Endothelial cell of umbilical vein (primary cell): ENCODE measurements around the gene EML6. TPM values are rescaled to one million over a fixed set of nuclear protein-coding genes. Genes with fewer than 3 reads are reported as not detected.

Experiments used
- BruUV-seq: library from RNA; stranded (reverse); fragments of 400-500 nt; replicated peaks from 2 replicates; lab custom pipeline; 2021; lab: Mats Ljungman, UMichigan
- CTCF ChIA-PET: fragments of 300-600, 350-600 bp; sonication (Branson Sonifier 250); formaldehyde crosslinking; loops from one replicate; lab custom pipeline; 2021; ENCODE audit warnings: antibody characterized with exemption, inconsistent platforms; lab: Charles Lee
- POLR2A ChIA-PET: fragments of 300-600, 350-600 bp; sonication (Branson Sonifier 250); formaldehyde crosslinking; loops from one replicate; lab custom pipeline; 2021; ENCODE audit warnings: antibody characterized with exemption, inconsistent platforms; lab: Charles Lee
- DNase-seq: peaks from one replicate; pipeline ENCODE4 v3.0.0-alpha.2; 2011; ENCODE audit warnings: low read depth, low spot score
- FAIRE-seq: peaks from 2 replicates; lab custom pipeline; 2011; peaks lifted over from hg19 to GRCh38; lab: Jason Lieb, UNC
- H2AFZ ChIP-seq: 2 replicates; pipeline ENCODE4 v1.6.0; 2012; ENCODE audit warnings: low read depth, low read length, control low read depth, inconsistent platforms
- H3K27ac ChIP-seq: 2 replicates; pipeline ENCODE4 v1.5.1; 2011; ENCODE audit warnings: low read depth, mild to moderate bottlenecking, control low read depth, low read length, moderate library complexity; ENCODE audit not compliant: insufficient read depth
- H3K27me3 ChIP-seq, 2 experiments: 2 replicates each; pipeline versions ENCODE4 v1.6.0 to v1.6.1; 2011; ENCODE audit warnings: low read length in 2 of 2, mixed read lengths in 1 of 2; ENCODE audit not compliant: control insufficient read depth in 2 of 2, insufficient read depth in 2 of 2
- H3K36me3 ChIP-seq, 2 experiments: 2 replicates in 1 of 2; 3 replicates in 1 of 2; pipeline ENCODE4 v1.5.1; 2011; ENCODE audit warnings: low read length in 2 of 2, mild to moderate bottlenecking in 1 of 2, moderate library complexity in 1 of 2; ENCODE audit not compliant: control insufficient read depth in 2 of 2, insufficient read depth in 2 of 2; ENCODE audit errors: extremely low read depth in 1 of 2
- H3K4me1 ChIP-seq: 3 replicates; pipeline ENCODE4 v1.5.1; 2011; ENCODE audit warnings: mild to moderate bottlenecking, low read length; ENCODE audit not compliant: control insufficient read depth, insufficient read depth; ENCODE audit errors: extremely low read depth
- H3K4me2 ChIP-seq: 2 replicates; pipeline ENCODE4 v1.6.1; 2011; ENCODE audit warnings: low read length, control low read depth, mixed read lengths; ENCODE audit not compliant: insufficient read depth
- H3K4me3 ChIP-seq, 3 experiments: fragments of 200-600 bp in 1 of 3; sonication (generic), shearing (Covaris generic) in 1 of 3; replicated peaks in 1 of 3; 2 replicates each; pipeline ENCODE4 v1.5.1; 2011 to 2016; ENCODE audit warnings: control low read depth in 3 of 3, low read length in 3 of 3, mild to moderate bottlenecking in 2 of 3, inconsistent platforms in 1 of 3, low read depth in 1 of 3, moderate library complexity in 1 of 3; ENCODE audit not compliant: insufficient read depth in 1 of 3
- H3K79me2 ChIP-seq: 2 replicates; pipeline ENCODE4 v1.6.0; 2012; ENCODE audit warnings: low read length, inconsistent platforms; ENCODE audit not compliant: control insufficient read depth, insufficient read depth
- H3K9ac ChIP-seq: replicated peaks from 2 replicates; pipeline ENCODE3; 2011; ENCODE audit warnings: low read length, control low read depth; ENCODE audit not compliant: insufficient read depth; ENCODE audit errors: extremely low read depth
- H3K9me1 ChIP-seq: replicated peaks from 3 replicates; pipeline ENCODE4 v1.6.0; 2011; ENCODE audit warnings: mild to moderate bottlenecking, low read length; ENCODE audit not compliant: control insufficient read depth, insufficient read depth; ENCODE audit errors: extremely low read depth
- H3K9me3 ChIP-seq: replicated peaks from 2 replicates; pipeline ENCODE4 v1.5.1; 2012; ENCODE audit warnings: low read length, inconsistent platforms; ENCODE audit not compliant: control insufficient read depth, insufficient read depth
- H4K20me1 ChIP-seq: replicated peaks from 2 replicates; pipeline ENCODE3; 2011; ENCODE audit warnings: mild to moderate bottlenecking, low read length; ENCODE audit not compliant: control insufficient read depth, insufficient read depth; ENCODE audit errors: extremely low read depth
- CTCF ChIP-seq, 2 donors: IDR thresholded peaks; 1 replicate in 1 of 2; 2 replicates in 1 of 2; pipeline ENCODE4 v1.5.1; 2011; ENCODE audit warnings: low read length in 2 of 2, mild to moderate bottlenecking in 2 of 2, moderate library complexity in 2 of 2, control low read depth in 1 of 2, inconsistent platforms in 1 of 2, low read depth in 1 of 2; ENCODE audit not compliant: insufficient read depth in 1 of 2; ENCODE audit errors: extremely low read depth in 1 of 2
- EZH2 ChIP-seq: IDR thresholded peaks from 2 replicates; pipeline ENCODE4 v1.6.1; 2012; ENCODE audit warnings: borderline replicate concordance, low read depth, mild to moderate bottlenecking, moderate library complexity, low read length, inconsistent platforms; ENCODE audit not compliant: severe bottlenecking
- FOS ChIP-seq: IDR thresholded peaks from 2 replicates; pipeline ENCODE4 v1.6.1; 2011; ENCODE audit warnings: mild to moderate bottlenecking, low read length, moderate library complexity, borderline replicate concordance; ENCODE audit not compliant: insufficient read depth
- GATA2 ChIP-seq: IDR thresholded peaks from 2 replicates; pipeline ENCODE4 v1.7.0; 2011; ENCODE audit warnings: low read depth, mild to moderate bottlenecking, moderate library complexity, mixed read lengths, low read length; ENCODE audit not compliant: insufficient read length, insufficient read depth
- JUN ChIP-seq: IDR thresholded peaks from 2 replicates; pipeline ENCODE4 v1.6.1; 2011; ENCODE audit warnings: borderline replicate concordance, low read depth; ENCODE audit not compliant: insufficient read length, insufficient read depth
- MAX ChIP-seq: IDR thresholded peaks from 2 replicates; pipeline ENCODE4 v1.6.1; 2011; ENCODE audit not compliant: insufficient read depth, insufficient read length
- MYC ChIP-seq: IDR thresholded peaks from one replicate; pipeline ENCODE4 v1.6.1; 2011; ENCODE audit warnings: mild to moderate bottlenecking, low read depth, low read length
- POLR2A ChIP-seq: IDR thresholded peaks from 2 replicates; pipeline ENCODE4 v1.6.1; 2012; ENCODE audit warnings: low read depth, mild to moderate bottlenecking, control low read depth, low read length
- POLR2AphosphoS5 ChIP-seq: IDR thresholded peaks from 2 replicates; pipeline ENCODE4 v1.6.1; 2012; ENCODE audit warnings: low read depth, mild to moderate bottlenecking, control low read depth, low read length, moderate library complexity; ENCODE audit not compliant: insufficient read depth
- dilution Hi-C: fragments of 300-500 bp; cut with MboI; formaldehyde crosslinking; loops from one replicate; pipeline ENCODE4 v1.15.0; 2019; ENCODE audit warnings: low sequenced_read_pairs; ENCODE audit not compliant: extremely low pct_ligation_motif_present
- intact Hi-C: fragments of 100-400 bp; cut with micrococcal nuclease; formaldehyde crosslinking; loops from one replicate; pipeline ENCODE4 v1.10.0; 2022
- polyA plus RNA-seq, 4 experiments: library from polyadenylated mRNA; depleted of rRNA in 3 of 4; stranded (reverse) in 3 of 4; unstranded in 1 of 4; fragments of >200 nt; gene quantifications; 2 replicates each; pipeline versions ENCODE4 v1.2.1 to v1.2.3, GENCODE V29; 2011 to 2012; ENCODE audit warnings: missing spikeins in 1 of 4
- total RNA-seq: library from RNA; stranded (reverse); gene quantifications from 2 replicates; pipeline ENCODE4 v1.2.3, GENCODE V29; 2021

Gene EML6
- total and polyA plus RNA-seq, 2 donors (not counting 3 experiments of a cell fraction or from before 2014, with no cell fraction given), result 0.79 to 2.1 TPM

- no peaks in the 10 kb centered on the region for H4K20me1 ChIP-seq
- no peak for TF ChIP-seq POLR2A
- TF ChIP-seq MAX, result no peak
- no peak for TF ChIP-seq POLR2AphosphoS5
- TF ChIP-seq FOS, result no peak
- no peak for TF ChIP-seq CTCF (IDR thresholded peaks at IDR 0.05; ENCODE audit: extremely low read depth in 1 of 2, insufficient read depth in 1 of 2, low read depth in 1 of 2, low read length in 2 of 2)
- no peak for TF ChIP-seq MYC
- TF ChIP-seq JUN, result no peak
- TF ChIP-seq EZH2, result no peak
- no peak for TF ChIP-seq GATA2
- no peaks in the 10 kb centered on the region for H3K9me1 ChIP-seq
- CTCF ChIA-PET, result interaction anchor here (1.2 to 1.8 kb wide), 4 partner anchors 9 to 79 kb away, joined by 3 to 4 read pairs (median 3); no protein-coding TSS in a partner anchor
- H3K27me3 ChIP-seq, result peaks cover 0 to 2% of the 10 kb centered on the region in 2 experiments
- H3K4me2 ChIP-seq, result no peak overlapping the region
- H2AFZ ChIP-seq, result no peak overlapping the region
- BruUV-seq, result no TSS peak
- H3K79me2 ChIP-seq, result no peaks in the 10 kb centered on the region
- intact Hi-C loops (no loop called here), dilution Hi-C loops (no loop called here)
- H3K36me3 ChIP-seq, result no peaks in the 10 kb centered on the region
- no peaks in the 10 kb centered on the region for H3K9me3 ChIP-seq
- FAIRE-seq (no peak), DNase-seq (no peak)
- POLR2A ChIA-PET, result no interaction called here
- H3K9ac ChIP-seq, result no peak overlapping the region
- no peaks in the 10 kb centered on the region for H3K4me1 ChIP-seq
- H3K27ac ChIP-seq, result no peak overlapping the region
- no peak overlapping the region for H3K4me3 ChIP-seq
These were observed 91.7 kb downstream of the EML6 start for GRCh38 chr2:54815148-54815539.
